OCI-LY7 (cell line): Measurements from ENCODE around the gene MTHFR.

ENCODE experiments used
- CTCF ChIP-seq: fragments of 200-600 bp; sonication (generic); conservative IDR thresholded peaks from 2 replicates; pipeline ENCODE4 v1.5.1; 2014; ENCODE audit warnings: mild to moderate bottlenecking, antibody characterized with exemption, low read length, moderate library complexity, mixed read lengths
- EZH2phosphoT487 ChIP-seq: fragments of 200-600 bp; sonication (generic); IDR thresholded peaks from 2 replicates; pipeline ENCODE4 v1.6.1; 2018; ENCODE audit warnings: low read depth, borderline replicate concordance, mild to moderate bottlenecking, mixed run types, antibody characterized with exemption, low read length, moderate library complexity, mixed read lengths

GRCh38 chr1:11792106-11792505 is 13.7 kb downstream of the MTHFR start:
- TF ChIP-seq CTCF (no peak), EZH2phosphoT487 (no peak)
